GM19468 (cell line): Measurements from ENCODE around the gene PSMD6.

Experiments
- ATAC-seq: cut with Tn5 transposase; IDR thresholded peaks from one replicate; pipeline ENCODE4 v1.9.1; 2021; ENCODE audit warnings: mild to moderate bottlenecking, moderate library complexity, moderate number of reproducible peaks; ENCODE audit not compliant: unreplicated experiment; ENCODE audit errors: extremely low read depth

The PSMD6 gene

DNA sequence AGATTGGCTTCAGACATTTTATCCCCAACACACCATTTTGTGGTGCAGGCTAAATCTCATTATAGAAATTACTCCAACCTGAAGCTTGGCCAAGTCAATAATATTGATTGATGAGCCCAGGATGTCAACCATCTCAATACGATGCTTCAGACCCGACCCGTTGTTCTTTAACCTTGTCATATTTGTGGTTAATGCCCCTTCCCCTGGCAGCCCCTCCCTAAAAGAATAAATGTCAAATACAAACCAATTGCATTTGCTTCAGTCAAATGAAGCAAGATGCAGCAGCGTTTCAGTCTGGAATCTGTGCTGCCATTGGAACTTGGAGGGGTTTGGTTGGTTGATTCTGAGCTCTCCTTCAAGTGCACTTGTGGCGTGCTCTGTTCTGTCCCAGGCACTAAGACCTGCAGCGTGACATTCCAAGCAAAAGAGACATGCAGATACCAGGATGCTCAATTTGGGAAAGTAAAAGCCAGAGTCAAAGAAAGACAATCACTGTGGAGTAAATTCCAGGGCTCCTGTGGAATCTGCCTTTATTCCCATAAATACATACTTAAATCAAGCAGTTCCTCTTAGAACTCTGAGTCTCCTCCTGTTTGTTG, 23.8 kb upstream of the PSMD6 start:
- ATAC-seq: no peak

DNA sequence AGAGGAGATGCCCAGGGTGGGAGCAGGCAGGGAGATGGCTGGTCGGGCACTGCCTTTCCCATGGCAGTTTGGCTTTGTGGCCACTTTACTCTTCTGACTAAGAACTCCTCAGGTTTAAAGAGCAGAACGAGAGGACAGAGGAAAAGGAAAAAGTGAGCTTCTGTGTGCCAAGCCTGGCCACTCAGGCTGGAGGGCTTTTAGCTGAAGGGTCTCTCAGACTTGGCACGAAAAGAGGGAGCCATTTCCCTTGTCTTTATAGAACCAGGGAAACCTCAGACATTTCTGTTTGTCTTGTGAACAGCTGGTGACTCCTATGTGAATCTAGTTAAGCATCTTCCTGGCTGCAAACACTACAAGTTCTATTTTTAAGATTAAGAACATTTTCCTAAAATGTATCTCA, 23.3 kb upstream of the PSMD6 start:
- no peak for ATAC-seq

DNA sequence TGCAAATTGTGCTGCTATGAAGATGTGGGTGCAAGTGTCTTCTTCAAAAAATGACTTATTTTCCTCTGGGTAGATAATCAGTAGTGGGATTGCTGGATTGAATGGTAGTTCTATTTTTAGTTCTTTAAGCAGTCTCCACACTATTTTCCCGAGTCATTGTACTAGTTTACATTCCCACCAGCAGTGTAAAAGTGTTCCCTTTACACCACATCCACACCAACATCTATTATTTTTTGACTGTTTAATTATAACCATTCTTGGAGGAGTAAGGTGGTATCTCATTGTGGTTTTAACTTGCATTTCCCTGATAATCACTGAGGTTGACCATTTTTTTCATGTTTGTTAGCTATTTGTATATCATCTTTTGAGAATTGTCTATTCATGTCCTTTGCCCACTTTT, 19.7 kb upstream of the PSMD6 start:
- ATAC-seq: no peak

DNA sequence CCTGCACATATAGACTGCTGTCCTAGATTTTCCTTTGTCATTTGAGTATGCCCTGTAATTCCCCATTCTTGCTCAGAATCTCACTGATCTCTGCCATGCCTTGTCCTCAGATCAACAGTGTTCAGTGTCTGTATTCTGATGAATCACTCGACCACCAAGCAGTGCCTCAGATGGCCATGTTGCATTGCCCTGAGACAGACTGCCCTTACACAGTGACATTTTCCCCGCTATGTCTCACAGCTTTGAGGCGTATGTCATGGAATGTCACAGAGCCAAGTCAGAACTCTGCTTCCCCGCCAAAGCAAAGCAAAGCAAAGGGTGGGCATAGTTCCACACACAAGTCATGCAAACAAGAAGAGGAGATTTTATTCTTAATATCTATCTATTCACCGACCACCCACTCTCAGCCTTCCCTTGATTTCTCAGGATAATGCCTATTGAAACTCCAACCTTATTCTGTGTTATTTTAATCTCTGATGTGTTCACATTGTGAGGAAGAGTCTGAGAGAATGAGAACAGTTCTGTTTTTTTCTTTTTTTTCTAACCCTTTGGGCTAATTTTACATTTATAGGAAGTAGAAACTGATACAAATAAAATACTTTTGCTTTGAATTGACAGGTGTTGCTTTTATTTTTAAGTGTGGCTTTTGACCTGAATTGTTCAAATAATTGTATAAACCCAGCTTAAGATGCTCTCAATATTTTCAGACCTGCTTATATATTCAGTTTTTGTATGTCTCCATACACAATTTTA, 16.9 kb upstream of the PSMD6 start:
- no peak for ATAC-seq

DNA sequence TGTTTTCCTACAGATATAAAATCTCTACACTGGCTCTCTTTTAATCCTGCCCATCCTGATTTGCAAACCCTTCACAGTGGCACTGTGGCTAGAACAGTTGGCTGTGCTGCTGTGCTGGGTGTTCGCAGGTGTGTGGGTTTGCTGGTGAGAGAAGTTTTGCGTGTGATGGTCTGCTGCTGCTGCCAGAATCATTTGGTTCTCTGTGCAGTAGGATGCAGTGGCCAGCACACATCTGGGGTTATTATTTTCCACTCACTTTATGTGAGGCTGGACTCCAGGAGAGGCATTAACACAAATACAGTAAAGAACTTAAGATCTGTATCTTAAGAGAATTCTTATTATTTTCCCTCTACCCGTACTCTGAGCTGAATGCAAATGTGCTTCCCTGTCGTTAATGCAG, 16.0 kb upstream of the PSMD6 start:
- ATAC-seq: no peak

DNA sequence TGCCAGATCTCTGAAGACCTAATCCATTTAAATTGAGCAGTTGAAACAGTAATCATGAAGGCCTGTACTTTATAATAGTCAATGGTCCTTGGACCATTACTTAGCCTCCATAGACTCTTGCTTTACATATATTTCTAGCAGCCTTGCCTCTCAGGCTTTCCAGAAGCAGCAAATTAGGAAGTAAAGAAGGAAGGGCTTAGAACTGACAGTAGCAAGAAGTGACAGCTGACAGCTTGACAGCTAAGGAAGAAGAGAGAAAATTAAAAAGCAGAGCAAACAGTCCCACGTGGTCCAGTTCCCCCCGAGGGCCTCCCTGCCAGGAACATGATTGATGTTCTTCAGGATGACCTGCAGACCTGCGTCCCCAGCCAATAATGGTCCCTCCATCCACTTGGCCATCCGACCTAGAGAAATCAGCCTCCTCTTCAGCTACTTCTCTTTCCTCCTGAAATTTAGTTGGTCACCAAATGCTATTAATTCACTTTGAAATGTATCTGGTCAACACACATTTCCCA, 15.0 kb upstream of the PSMD6 start:
- no peak for ATAC-seq

DNA sequence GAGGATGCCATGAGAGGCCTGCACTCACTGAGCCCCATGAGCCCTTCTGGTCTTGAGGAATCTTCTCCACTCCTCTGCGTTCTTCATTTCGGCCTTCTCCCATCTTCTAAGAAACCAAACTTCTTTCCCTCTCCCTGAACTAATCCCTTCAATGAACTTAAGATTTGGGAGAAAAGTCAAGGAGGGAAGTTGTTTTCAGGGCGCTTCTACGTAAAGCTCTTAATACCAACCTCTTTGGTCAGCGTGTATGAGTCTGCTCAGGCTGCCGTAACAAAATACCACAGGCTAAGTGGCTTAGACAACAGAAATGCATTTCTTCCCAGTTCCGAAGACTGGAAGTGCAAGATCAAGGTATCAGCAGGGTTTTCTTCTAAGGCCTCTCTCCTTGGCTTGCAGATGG, 13.8 kb upstream of the PSMD6 start:
- ATAC-seq: no peak

DNA sequence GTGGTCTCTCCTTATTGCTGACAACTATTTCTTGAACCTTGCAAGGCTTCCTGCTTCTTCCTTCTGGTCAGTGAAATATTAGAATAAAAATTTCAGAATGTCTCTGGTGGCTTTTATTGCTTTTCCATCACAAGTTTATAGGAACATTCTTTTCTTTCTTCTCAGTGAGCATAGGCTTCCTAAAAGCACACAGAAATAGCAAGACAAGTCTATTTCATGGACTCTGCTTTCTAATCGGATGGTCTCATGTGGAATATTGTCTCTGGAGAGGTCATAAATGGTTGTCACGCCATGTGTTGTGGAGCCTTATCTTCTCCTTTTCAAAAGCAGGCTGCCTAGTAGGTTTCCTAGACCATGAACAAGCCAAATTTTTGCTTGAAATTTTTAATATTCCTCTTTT, 9.8 kb upstream of the PSMD6 start:
- ATAC-seq: no peak

DNA sequence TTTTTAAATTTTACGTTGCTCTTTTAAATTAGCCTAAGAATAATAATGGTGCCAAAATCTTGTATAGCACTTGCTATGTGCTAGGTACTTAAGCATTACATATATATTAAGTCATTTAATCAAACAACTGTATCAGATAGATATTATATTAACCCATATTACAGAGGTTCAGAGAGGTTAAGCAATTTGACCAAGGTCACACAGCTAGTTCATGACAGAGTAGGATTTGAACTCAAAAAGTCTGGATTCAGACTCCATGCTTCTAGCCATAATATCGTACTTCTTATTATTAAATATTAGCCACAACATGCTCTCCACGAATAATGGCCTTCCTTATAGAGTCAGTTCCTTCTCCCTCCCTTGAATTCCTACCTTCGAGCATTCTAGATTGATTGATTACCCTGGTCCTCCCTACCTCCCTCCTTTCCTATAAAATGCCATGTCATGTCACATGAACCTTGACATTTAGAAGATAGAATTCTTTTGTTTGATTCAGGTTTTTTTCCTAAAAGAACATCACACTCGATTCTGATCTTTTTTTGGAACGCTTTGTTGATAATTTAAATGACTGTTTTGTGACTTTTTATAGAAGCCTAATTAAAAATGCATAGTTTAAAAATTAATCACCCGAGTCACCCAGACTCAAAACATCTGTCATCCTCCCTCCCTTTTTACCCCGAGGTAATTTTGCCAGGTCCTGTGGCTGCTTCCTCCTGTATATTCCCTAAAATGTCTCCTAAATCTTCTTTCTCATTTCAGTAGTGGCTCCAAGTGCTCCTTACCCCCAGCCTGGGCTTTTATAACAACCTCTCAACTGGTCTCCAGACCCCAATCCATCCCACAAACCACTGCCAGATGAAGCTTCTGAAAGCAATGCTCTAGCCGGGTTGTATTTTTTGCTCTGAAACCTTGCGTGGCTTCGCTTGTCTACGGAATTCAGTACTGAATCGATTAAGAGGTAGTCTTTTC, 8.5 kb upstream of the PSMD6 start:
- ATAC-seq: no peak

DNA sequence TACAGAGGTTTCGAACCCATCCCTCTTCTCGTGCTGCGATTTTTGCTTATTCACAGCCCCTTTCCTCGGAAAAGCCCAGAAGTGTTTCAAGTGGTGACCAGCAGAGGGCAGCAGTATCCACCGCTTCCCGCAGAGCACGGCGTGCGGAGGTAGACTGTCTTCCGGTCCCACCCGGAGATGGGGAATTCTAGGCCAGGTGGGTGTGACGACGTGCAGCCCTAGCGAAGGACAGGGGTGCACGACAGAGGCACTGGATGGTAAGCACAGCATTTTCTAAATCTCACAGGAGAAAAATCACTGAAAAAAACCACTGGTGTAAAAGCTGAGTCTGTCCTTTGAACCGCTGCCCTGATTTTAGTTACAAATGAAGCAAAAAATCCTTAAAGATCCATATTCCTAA, 7.4 kb upstream of the PSMD6 start:
- ATAC-seq: peak; percentile 71

DNA sequence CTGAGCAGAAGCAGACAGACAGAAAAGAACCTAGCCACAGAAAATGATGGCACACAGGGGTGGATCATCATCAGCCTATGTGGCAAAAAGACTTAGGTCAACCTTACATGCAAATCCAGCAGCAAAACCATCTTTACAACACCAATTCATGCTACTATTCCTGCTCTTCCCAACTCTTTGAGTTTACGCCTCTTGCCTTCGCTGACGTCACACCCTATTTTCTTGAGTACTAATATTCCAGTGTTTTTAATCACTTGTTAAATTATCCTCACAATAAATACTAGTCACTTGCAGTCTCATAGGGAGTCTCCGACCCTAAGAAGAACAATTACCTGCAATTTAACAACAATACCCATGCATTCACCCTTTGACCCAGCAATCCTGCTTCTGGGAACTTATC, 6.0 kb upstream of the PSMD6 start:
- no peak for ATAC-seq

DNA sequence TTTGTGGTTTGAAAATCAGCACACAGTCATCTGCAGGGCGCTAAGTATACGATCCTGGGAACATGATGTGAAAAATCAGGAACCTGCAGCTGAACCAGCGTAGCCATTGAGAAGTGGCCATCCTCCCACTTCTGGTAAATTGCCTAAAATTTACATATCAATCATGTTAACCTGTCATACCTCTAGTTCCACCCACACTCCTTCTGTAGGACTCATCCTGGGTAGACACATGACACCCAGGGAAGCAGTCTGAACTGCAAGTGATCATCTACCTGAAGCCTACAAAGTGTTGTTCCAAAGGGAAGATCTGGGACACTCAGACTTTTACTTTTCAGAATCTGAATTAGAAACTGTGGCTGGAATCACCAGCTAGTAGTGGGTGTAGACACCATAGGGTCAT, 5.5 kb upstream of the PSMD6 start:
- ATAC-seq: no peak

DNA sequence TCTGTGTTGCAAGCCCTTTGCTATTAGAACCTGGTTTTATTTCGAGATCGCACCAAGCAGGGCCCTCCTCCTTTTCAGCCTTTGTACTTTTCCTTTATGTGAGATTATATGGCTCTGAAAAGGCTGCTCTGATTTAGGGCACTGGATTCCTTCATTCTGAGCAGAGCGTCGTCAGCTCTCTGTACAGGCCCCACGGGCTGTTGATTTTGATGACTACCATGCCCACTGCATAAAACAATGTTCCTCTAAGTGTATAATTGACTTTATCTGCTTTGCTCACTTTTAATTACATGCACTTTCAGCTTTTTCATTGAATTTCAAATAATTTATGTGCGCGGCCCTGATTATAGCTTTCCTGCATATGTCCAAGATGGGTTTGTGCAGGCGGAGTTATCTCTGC, 4.4 kb upstream of the PSMD6 start:
- ATAC-seq: no peak

DNA sequence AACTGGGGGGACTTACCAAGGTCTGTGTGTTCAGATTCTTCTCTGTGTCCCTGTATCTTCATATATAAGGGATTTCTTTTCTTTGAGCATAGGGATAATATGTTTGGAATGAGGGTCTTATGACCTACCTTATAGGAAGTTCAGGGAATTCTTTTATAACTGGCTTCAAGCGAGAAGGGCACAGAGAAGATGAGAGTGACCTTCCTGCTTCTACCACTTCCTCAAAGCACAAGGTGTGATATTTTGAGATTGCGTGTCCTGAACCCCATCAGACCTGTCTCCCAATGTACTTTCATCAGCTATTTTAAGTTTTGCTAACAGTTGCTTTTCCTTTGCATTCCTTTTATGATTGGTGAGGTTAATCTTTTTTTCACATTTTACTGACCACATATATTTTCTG, 3.1 kb upstream of the PSMD6 start:
- ATAC-seq: no peak

DNA sequence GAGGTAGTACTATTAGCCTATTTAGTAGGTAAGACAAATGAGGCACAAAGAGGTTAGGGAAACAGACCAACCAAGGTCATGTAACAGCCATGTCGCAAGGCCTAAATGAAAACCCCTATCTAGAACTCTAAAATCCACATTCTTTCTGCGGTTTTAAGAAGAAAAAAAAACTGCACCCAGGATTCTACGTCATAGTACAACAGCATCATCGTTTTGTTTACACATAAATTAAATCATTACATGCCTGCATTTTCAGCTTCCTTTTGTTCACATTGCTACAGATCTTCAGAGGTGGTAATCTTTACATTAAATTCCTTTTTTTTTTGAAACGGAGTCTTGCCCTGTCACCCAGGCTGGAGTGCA, 548 bp upstream of the PSMD6 start:
- ATAC-seq: no peak

DNA sequence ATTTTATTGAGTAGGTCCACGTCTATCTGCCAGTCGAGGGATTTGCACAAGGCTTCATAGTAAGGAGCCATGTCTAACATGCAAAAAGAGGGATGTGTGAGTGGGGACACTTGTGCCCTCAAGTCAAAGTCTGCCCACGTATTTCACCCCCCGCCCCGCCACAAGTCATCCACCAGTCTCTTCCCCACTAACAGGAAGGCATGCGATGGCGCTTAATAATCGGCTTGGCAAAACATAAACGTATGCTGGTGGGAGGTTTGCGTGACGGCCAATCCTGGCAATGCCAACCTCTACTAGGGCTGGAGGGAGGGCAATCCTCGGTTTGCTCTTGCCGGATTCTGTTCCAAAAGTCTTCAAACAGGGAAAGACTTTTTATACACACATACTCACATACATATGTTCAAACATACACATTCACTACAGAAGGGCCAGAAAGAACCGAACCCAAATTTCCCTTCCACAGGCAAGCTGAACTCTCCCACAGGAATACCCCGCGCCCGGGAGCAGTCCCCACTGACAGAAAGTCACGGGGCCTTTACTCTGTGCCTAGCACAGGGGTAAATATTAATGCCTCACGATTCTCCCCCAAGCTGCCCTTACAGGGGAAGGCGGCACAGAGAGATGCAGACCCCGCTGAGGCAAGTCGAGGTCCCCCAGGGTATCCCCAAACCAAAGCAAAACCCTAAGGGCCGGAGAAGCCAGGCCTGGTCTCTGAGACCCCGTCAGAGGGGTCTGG, 675 bp downstream of the PSMD6 start:
- ATAC-seq: no peak

DNA sequence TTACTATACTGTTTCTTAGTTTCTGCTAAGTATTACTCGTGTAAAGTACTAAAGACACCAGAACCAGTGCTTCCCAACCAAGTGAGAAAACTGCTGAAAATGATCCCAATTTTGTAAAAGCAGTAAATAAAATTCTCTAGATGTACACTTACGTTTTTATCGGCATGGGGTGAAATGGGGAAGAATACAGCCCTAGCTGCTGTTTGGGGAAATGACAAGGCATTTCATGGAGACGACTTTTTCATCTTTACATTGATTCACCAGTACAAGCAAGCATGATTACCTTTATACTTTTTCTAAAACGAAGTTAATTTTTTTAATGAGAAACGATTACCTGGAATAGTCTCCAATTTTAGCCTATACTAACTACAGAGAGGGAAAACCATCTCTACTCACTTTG, 1.4 kb downstream of the PSMD6 start:
- ATAC-seq: no peak

DNA sequence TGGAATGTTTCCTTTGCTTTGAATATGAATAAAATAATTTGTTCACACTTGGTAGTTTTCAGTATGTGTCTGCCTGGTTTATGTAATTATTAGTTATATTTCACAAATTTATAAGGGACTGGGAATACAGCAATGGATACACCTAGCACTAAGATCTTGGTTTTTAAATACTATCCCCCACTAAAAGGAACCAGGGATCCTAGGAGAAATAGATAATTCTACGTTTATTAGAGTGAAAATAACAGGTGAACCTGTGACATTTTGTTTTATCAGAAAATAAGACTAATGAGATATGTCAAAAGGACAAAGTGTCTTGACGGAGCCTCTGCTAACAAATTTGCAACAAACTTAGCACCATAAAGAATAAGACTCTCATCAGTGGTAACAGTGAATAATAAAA, 3.4 kb downstream of the PSMD6 start:
- ATAC-seq: no peak

DNA sequence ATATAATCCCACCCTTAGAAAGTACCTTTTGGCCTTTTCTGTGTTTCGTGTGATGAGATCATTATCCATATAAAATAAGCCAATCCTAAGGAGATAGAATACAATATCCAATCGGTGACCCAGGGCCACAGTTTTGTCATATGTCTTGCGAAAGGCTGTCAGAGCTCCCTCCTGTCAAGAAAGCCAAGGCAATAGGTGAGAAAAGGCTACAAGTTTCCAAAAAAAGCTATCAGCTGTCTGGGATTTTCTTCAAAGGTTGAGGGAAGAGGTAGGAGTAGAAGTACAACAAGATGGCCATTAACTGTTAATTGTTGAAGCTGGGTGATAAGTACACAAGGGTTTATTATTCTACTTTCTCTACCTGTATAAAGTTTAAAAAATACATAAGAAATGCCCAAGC, 4.0 kb downstream of the PSMD6 start:
- no peak for ATAC-seq

DNA sequence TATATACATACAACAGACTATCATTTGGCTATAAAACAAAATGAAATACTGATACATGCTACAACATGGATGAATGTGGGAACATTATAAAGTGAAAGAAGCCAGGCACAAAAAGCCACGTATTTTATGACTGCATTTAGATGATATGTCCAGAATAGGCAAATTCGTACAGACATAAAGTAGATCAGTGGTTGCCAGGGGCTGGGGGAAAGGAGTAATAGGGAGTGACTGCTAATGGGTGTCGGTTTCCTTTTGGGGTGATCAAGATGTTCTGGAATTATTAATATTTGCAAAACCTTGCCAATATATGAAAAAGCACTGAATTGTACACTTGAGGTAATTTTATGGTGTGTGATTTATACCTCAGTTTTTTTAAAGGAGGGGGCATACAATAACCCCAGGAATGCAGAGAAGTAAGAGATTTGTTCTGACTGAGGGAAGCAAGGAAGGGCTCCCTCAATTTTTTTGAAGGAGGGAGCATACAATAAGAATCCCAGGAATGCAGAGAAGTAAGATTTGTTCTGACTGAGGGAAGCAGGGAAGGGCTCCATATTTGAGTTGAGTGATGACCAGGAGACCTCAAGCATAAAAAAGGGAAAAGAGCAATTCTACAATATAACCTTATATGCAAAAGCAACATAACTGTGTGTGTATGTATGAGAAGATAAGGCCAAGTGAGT, 6.2 kb downstream of the PSMD6 start:
- ATAC-seq: no peak
